Mesangial cell (primary cell): ENCODE data around the gene WNT1. TPM values are rescaled to one million over a fixed set of nuclear protein-coding genes. Genes with fewer than 3 reads are reported as not detected.

Experiments used
- total RNA-seq: library from RNA; depleted of rRNA; stranded (reverse); fragments of >200 nt; gene quantifications from 2 replicates; pipeline ENCODE4 v1.2.3, GENCODE V29; 2015

The WNT1 gene
- total RNA-seq, result not detected in 2 replicates

DNA sequence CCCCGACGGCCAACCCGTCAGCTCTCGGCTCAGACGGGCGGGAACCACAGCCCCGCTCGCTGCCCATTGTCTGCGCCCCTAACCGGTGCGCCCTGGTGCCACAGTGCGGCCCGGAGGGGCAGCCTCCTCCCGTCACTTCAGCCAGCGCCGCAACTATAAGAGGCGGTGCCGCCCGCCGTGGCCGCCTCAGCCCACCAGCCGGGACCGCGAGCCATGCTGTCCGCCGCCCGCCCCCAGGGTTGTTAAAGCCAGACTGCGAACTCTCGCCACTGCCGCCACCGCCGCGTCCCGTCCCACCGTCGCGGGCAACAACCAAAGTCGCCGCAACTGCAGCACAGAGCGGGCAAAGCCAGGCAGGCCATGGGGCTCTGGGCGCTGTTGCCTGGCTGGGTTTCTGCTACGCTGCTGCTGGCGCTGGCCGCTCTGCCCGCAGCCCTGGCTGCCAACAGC is at the start of gene WNT1:
WNT1 (plus strand) TSS at position 32 of the 450 bp plus-strand sequence; CDS start at position 361, 329 bp downstream.

DNA sequence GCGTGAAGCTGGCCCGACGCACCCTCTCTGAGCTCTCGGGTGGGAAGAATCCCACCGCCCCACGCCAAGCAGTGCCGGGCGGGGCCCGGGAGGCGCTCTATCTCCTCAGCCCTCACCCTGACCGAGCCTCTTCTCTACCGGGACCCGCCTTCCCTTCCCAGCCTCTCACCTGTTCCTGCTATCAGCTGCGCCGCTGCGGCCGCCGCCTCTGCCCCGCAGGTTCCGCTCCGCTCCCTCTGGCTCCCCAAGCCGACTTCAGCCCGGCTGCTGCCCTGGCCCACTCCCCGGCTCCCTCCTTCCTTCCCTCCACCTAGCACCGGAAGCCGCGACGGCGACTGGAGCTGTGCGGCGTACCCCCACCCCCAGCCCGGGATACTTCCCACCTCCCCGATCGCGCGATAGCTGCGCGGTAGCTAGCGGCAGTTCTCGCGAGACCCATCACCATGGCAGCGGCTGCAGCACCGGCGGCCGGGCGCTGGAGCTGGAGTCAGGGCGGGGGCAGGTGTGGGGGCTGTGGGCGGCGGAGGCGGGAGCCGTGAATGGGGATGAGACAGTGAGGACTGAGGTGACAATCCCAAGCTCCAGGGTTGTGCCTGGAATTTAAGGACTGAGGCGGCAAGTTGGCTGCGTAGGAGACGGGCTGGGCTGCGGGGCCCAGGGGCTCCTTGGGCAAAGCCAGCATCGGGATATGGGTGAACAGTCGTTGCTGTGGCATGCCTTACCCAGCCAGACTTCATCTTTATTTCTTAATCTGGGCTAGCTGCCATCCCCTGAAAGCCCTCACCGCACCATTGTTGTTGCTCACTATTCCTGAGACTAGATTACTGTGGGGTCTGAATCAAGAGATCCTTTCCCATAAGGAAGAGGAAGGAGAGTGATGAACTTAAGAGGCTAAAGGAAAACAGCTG is 20.7 kb upstream of the WNT1 start, which contains the start of gene ARF3:
ARF3 (minus strand) TSS at position 347 of the 908 bp plus-strand sequence. CDS start 16,392 bp downstream, outside the sequence.

DNA sequence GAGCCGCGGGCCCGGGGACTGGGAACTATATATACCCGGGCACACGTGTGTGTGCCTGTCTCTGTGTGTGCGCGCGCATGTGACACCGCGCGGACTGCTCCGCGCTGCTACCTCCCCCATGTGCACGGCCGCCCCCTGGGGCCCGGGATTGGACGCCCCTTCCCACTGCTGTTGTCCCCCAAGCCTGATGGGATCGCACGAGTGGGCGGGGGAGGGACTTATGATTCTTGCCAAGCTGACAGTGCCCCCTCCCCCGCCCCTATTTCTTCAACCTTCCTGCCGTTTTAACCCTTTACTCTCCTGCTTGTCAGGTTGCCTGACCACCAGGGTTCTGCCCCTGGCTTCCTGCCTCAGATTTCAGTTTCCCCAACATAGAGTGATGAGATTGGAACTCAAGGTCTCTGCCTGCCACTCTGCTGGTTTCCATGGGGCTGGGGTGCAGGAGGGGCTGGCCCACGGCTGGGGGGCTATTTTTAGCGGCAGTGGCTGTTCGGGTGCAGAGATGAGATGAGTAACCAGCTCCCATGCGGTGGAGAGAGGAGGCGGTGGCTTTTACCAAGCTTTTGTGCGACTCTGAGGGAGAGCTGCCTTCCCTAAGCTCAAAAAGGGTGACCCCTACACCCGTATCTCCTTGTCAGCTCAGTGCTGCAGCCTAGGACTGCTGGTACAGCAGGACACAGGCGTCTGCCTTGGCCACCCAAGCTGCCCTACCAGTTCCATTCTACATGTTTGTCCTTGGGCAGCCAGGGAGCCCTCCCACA is 21.4 kb downstream of the WNT1 start, which contains the start of gene DDN:
DDN (minus strand) TSS at position 5 of the 761 bp plus-strand sequence. CDS start 88 bp downstream, outside the sequence.

DNA sequence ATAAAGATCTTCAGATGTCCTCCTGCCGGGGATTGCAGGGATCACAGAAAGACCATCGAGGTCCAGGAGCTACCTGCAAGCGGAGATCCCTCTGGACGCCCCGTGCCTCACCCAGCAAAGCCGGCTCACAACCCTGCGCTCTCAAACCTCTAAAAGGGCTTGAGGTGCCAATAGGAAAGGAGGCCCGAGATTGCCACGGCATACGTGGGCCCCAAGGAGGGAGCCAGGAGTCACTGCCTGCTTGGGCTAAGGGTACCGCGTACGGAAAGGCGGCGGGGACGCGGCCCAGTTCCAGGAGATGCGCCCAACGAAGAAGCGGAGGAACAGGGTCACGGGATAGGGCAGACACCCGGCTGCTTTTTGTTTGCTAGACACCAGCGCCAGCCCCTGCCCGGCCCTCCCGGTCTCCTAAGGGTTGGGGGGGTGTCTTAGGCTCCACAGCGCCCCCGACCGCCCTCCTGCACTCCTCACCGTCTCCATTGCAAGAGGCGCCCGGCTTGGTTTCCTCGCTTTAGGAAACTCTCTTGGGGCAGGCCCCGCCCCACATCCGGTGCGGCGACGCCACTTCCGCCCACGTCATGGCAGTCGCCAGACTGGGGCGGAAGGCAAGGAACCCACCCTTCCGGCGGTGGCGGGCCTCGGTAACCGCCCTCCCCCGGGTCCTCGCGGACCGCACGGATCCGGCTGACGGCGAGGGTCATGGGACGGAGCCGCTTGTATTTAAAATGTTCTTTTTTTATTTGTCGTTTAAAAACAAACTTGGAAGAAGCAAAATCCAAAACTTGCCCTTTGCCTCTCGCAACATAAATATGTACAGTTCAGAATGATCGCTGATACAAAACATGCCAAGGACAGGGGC is 40.4 kb downstream of the WNT1 start, which contains the start of gene PRKAG1:
PRKAG1 (minus strand) TSS at position 516 of the 859 bp plus-strand sequence; CDS start at position 480, 36 bp downstream.

Other genes starting within 250 kb of the WNT1 start
- 20.4 and 44.7 TPM in 2 replicates for gene ADCY6, start 189.2 kb upstream of the WNT1 start, total RNA-seq
- gene CACNB3, start 159.8 kb upstream of the WNT1 start, total RNA-seq, result 18.1 and 33.2 TPM in 2 replicates
- gene DDX23, start 126.2 kb upstream of the WNT1 start, total RNA-seq, result 33.5 and 49.9 TPM in 2 replicates
- 0.33 TPM in 1 of 2 replicates, not detected in the other for gene RND1, start 112.5 kb upstream of the WNT1 start, total RNA-seq
- gene FKBP11, start 52.8 kb upstream of the WNT1 start, total RNA-seq, result 30.7 and 51.3 TPM in 2 replicates
- 65.7 and 70.6 TPM in 2 replicates for gene ARF3, start 20.8 kb upstream of the WNT1 start, total RNA-seq
- not detected in 2 replicates for gene WNT10B, start 6.6 kb upstream of the WNT1 start, total RNA-seq
- 0.16 TPM in 1 of 2 replicates, not detected in the other for gene DDN, start 21.1 kb downstream of the WNT1 start, total RNA-seq
- 48.6 and 49.3 TPM in 2 replicates for gene PRKAG1, start 40.5 kb downstream of the WNT1 start, total RNA-seq
- gene KMT2D, start 82.5 kb downstream of the WNT1 start, total RNA-seq, result 23.3 and 38.3 TPM in 2 replicates
- gene RHEBL1, start 91.7 kb downstream of the WNT1 start, total RNA-seq, result 1.3 and 3.1 TPM in 2 replicates
- 0.13 TPM in 1 of 2 replicates, not detected in the other for gene DHH, start 116.5 kb downstream of the WNT1 start, total RNA-seq
- gene LMBR1L, start 132.5 kb downstream of the WNT1 start, total RNA-seq, result 20.2 and 48.8 TPM in 2 replicates
- 649 and 4,423 TPM in 2 replicates for gene TUBA1B, start 153.1 kb downstream of the WNT1 start, total RNA-seq
- gene TUBA1A, start 210.8 kb downstream of the WNT1 start, total RNA-seq, result 754 and 1,069 TPM in 2 replicates